Nephron (organoid): ENCODE results near the gene HIF1A.

ENCODE experiments used
- H3K27ac Mint-ChIP-seq, 3 experiments: 2 replicates each; pipeline ENCODE4 v1.8.0; 2020; ENCODE audit warnings: mixed read lengths in 3 of 3, mild to moderate bottlenecking in 2 of 3, moderate library complexity in 1 of 3
- H3K27me3 Mint-ChIP-seq: 2 replicates; pipeline ENCODE4 v1.8.0; 2021; ENCODE audit warnings: low read depth, mild to moderate bottlenecking, moderate library complexity, mixed read lengths
- H3K36me3 Mint-ChIP-seq: 2 replicates; pipeline ENCODE4 v1.8.0; 2020; ENCODE audit warnings: low read depth, mixed read lengths
- H3K4me1 Mint-ChIP-seq: 2 replicates; pipeline ENCODE4 v1.8.0; 2020; ENCODE audit warnings: mixed read lengths
- H3K4me3 Mint-ChIP-seq, 3 experiments: 2 replicates each; pipeline ENCODE4 v1.8.0; 2020; ENCODE audit warnings: mild to moderate bottlenecking in 3 of 3, mixed read lengths in 3 of 3, moderate library complexity in 2 of 3
- H3K9me3 Mint-ChIP-seq: 2 replicates; pipeline ENCODE4 v1.8.0; 2020; ENCODE audit warnings: mixed read lengths
- CTCF ChIP-seq, 3 experiments: fragments of 200-600 bp; sonication (generic); IDR thresholded peaks; one replicate each; pipeline ENCODE4 v1.5.0; 2021; ENCODE audit warnings: antibody characterized with exemption in 3 of 3; ENCODE audit not compliant: unreplicated experiment in 3 of 3

HIF1A gene

GRCh38 chr14:61670576-61670975 lies 24.7 kb upstream of the HIF1A start:
- TF ChIP-seq CTCF (IDR thresholded peaks at IDR 0.05; ENCODE audit: unreplicated experiment in 3 of 3) = no peak
- Mint-ChIP-seq H3K4me1 (no peaks in the 10 kb centered on the region), H3K27me3 (peaks cover 7% of the 10 kb centered on the region), H3K27ac (no peak overlapping the region), H3K36me3 (no peaks in the 10 kb centered on the region), H3K4me3 (no peak overlapping the region), H3K9me3 (no peaks in the 10 kb centered on the region)

- H3K36me3 Mint-ChIP-seq = no peaks in the 10 kb centered on the region
- no peak for TF ChIP-seq CTCF (IDR thresholded peaks at IDR 0.05; ENCODE audit: unreplicated experiment in 3 of 3)
- H3K4me1 Mint-ChIP-seq = no peaks in the 10 kb centered on the region
- no peak overlapping the region for H3K4me3 Mint-ChIP-seq
- H3K27ac Mint-ChIP-seq = no peak overlapping the region
- H3K9me3 Mint-ChIP-seq = no peaks in the 10 kb centered on the region
- peaks cover 7% of the 10 kb centered on the region for H3K27me3 Mint-ChIP-seq
These were observed 24.2 kb upstream of the HIF1A start for GRCh38 chr14:61671082-61671481.

- Mint-ChIP-seq H3K36me3 (no peaks in the 10 kb centered on the region), H3K4me3 (no peak overlapping the region), H3K27ac (no peak overlapping the region), H3K4me1 (no peaks in the 10 kb centered on the region), H3K9me3 (no peaks in the 10 kb centered on the region), H3K27me3 (peaks cover 7% of the 10 kb centered on the region)
- no peak for TF ChIP-seq CTCF (IDR thresholded peaks at IDR 0.05; ENCODE audit: unreplicated experiment in 3 of 3)
These were observed 22.5 kb upstream of the HIF1A start for GRCh38 chr14:61672796-61673195.

GRCh38 chr14:61673305-61673704 lies 22.0 kb upstream of the HIF1A start:
- Mint-ChIP-seq H3K27me3 (peaks cover 7% of the 10 kb centered on the region), H3K4me1 (no peaks in the 10 kb centered on the region), H3K9me3 (no peaks in the 10 kb centered on the region), H3K36me3 (no peaks in the 10 kb centered on the region), H3K27ac (no peak overlapping the region), H3K4me3 (no peak overlapping the region)
- no peak for TF ChIP-seq CTCF (IDR thresholded peaks at IDR 0.05; ENCODE audit: unreplicated experiment in 3 of 3)

GRCh38 chr14:61675291-61675690 lies 20.0 kb upstream of the HIF1A start:
- peaks cover 7% of the 10 kb centered on the region for H3K27me3 Mint-ChIP-seq
- H3K4me1 Mint-ChIP-seq = peaks cover 8% of the 10 kb centered on the region
- H3K9me3 Mint-ChIP-seq = no peaks in the 10 kb centered on the region
- no peak for TF ChIP-seq CTCF (IDR thresholded peaks at IDR 0.05; ENCODE audit: unreplicated experiment in 3 of 3)
- H3K36me3 Mint-ChIP-seq = no peaks in the 10 kb centered on the region
- H3K4me3 Mint-ChIP-seq = no peak overlapping the region
- H3K27ac Mint-ChIP-seq = no peak overlapping the region

GRCh38 chr14:61677479-61677878 lies 17.8 kb upstream of the HIF1A start:
- Mint-ChIP-seq H3K27me3 (peaks cover 7% of the 10 kb centered on the region), H3K9me3 (no peaks in the 10 kb centered on the region), H3K4me1 (peaks cover 8% of the 10 kb centered on the region), H3K4me3 (no peak overlapping the region), H3K27ac (no peak overlapping the region), H3K36me3 (no peaks in the 10 kb centered on the region)
- TF ChIP-seq CTCF (IDR thresholded peaks at IDR 0.05; ENCODE audit: unreplicated experiment in 3 of 3) = no peak
